Smooth muscle cell (in vitro differentiated cells): ENCODE data around the gene SEC61A1. TPM values are rescaled to one million over a fixed set of nuclear protein-coding genes. Genes with fewer than 3 reads are reported as not detected.

Experiments
- DNase-seq: peaks from one replicate; lab custom pipeline; 2025; ENCODE audit not compliant: unreplicated experiment; lab: John Stamatoyannopoulos, UW
- H2AFZ ChIP-seq: fragments of 200-600 bp; sonication (generic); 2 replicates; pipeline ENCODE4 v1.6.0; 2016; ENCODE audit warnings: antibody characterized with exemption, low read depth, mild to moderate bottlenecking
- H3F3A ChIP-seq: fragments of 200-600 bp; sonication (generic); 2 replicates; pipeline ENCODE4 v1.6.0; 2017; ENCODE audit warnings: antibody characterized with exemption, low read depth
- H3K27ac ChIP-seq: fragments of 200-600 bp; sonication (generic); 2 replicates; pipeline ENCODE4 v1.5.1; 2016; ENCODE audit warnings: low read depth, mild to moderate bottlenecking
- H3K27me3 ChIP-seq: fragments of 200-600 bp; sonication (generic); 2 replicates; pipeline ENCODE4 v1.6.1; 2016; ENCODE audit warnings: low read depth, mild to moderate bottlenecking
- H3K36me3 ChIP-seq: fragments of 200-600 bp; sonication (generic); 2 replicates; pipeline ENCODE4 v1.5.1; 2016; ENCODE audit warnings: low read depth
- H3K4me1 ChIP-seq: fragments of 200-600 bp; sonication (generic); 2 replicates; pipeline ENCODE4 v1.5.1; 2016; ENCODE audit warnings: low read depth
- H3K4me2 ChIP-seq: fragments of 200-600 bp; sonication (generic); 2 replicates; pipeline ENCODE4 v1.6.0; 2016; ENCODE audit warnings: mild to moderate bottlenecking
- H3K4me3 ChIP-seq: fragments of 200-600 bp; sonication (generic); 2 replicates; pipeline ENCODE4 v1.5.1; 2016; ENCODE audit warnings: mild to moderate bottlenecking
- H3K79me2 ChIP-seq: fragments of 200-600 bp; sonication (generic); 2 replicates; pipeline ENCODE4 v1.6.0; 2016; ENCODE audit warnings: low read depth, mild to moderate bottlenecking
- H3K9ac ChIP-seq: fragments of 200-600 bp; sonication (generic); 2 replicates; pipeline ENCODE4 v1.6.0; 2016; ENCODE audit warnings: low read depth
- H3K9me3 ChIP-seq: fragments of 200-600 bp; sonication (generic); replicated peaks from 2 replicates; pipeline ENCODE4 v1.5.1; 2016; ENCODE audit warnings: low read depth
- H4K20me1 ChIP-seq: fragments of 200-600 bp; sonication (generic); 2 replicates; pipeline ENCODE4 v1.6.0; 2016; ENCODE audit warnings: low read depth
- CTCF ChIP-seq: fragments of 200-600 bp; sonication (generic); IDR thresholded peaks from 2 replicates; pipeline ENCODE4 v1.5.1; 2017; ENCODE audit warnings: borderline replicate concordance, mild to moderate bottlenecking, antibody characterized with exemption; ENCODE audit not compliant: insufficient read depth, poor library complexity, severe bottlenecking
- WGBS: methylation state at CpG from one replicate; pipeline ENCODE4 v1.1.7; 2016; ENCODE audit warnings: low lambda C conversion rate; 5-methylcytosine and 5-hydroxymethylcytosine counted together
- polyA plus RNA-seq: library from polyadenylated mRNA; unstranded; fragments of >200 nt; fragmentation: Nextera tagmentation; extraction: Ambion mirVana; gene quantifications from 2 replicates; pipeline ENCODE4 v1.2.1, GENCODE V29; 2016
- total RNA-seq: library from RNA; depleted of rRNA; stranded (reverse); fragments of >200 nt; gene quantifications from 2 replicates; pipeline ENCODE4 v1.2.3, GENCODE V29; 2014

Gene SEC61A1
- total and polyA plus RNA-seq, 2 experiments from 2014 or later: 324 to 392 TPM

GRCh38 chr3:128078875-128079274 is 26.6 kb downstream of the SEC61A1 start:
- peaks cover 10% of the 10 kb centered on the region for H3K4me1 ChIP-seq
- no peaks in the 10 kb centered on the region for H3K79me2 ChIP-seq
- H3K27ac ChIP-seq: no peak overlapping the region
- H3K27me3 ChIP-seq: no peaks in the 10 kb centered on the region
- H3K9ac ChIP-seq: no peak overlapping the region
- WGBS: 97% methylated on average over 8 of the region's 8 CpGs
- no peak overlapping the region for H3K4me2 ChIP-seq
- H4K20me1 ChIP-seq: peaks cover 55% of the 10 kb centered on the region
- TF ChIP-seq CTCF: no peak
- no peaks in the 10 kb centered on the region for H3K36me3 ChIP-seq
- no peaks in the 10 kb centered on the region for H3K9me3 ChIP-seq
- no peak overlapping the region for H3K4me3 ChIP-seq
- H2AFZ ChIP-seq: no peak overlapping the region
- peaks cover 14% of the 10 kb centered on the region for H3F3A ChIP-seq
- DNase-seq: no peak

DNA sequence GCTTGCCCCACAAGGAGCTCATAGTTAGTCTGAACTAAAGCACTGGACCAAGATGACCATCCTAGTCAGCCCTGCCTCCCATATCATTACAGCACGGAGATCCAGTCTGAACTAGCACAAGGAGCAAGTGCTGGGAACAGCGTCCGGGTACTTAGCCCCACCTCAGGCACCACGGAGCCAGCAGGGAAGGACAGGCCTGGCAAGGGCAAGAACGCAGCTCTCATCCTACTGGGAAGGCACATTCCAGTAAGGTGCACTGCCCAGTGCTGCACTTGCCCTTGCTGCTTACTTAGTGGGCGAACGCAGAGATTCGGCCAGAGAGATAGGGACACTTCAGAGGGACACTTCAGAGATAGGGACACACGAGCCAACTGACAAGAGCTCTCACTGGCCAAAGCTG is 27.6 kb downstream of the SEC61A1 start:
- Histone ChIP-seq H3K9ac (no peak overlapping the region), H3K9me3 (no peaks in the 10 kb centered on the region), H3F3A (peaks cover 8% of the 10 kb centered on the region), H4K20me1 (peaks cover 45% of the 10 kb centered on the region), H3K4me1 (peaks cover 10% of the 10 kb centered on the region), H2AFZ (no peak overlapping the region), H3K79me2 (no peaks in the 10 kb centered on the region), H3K27me3 (no peaks in the 10 kb centered on the region), H3K36me3 (no peaks in the 10 kb centered on the region), H3K4me2 (no peak overlapping the region), H3K27ac (no peak overlapping the region), H3K4me3 (no peak overlapping the region)
- no peak for DNase-seq
- 92% methylated on average over 9 of the region's 9 CpGs for WGBS
- no peak for TF ChIP-seq CTCF

GRCh38 chr3:128080323-128081080 is 28.3 kb downstream of the SEC61A1 start:
- Histone ChIP-seq H3K4me1 (peaks cover 10% of the 10 kb centered on the region), H4K20me1 (peaks cover 40% of the 10 kb centered on the region), H3K79me2 (no peaks in the 10 kb centered on the region), H3K4me3 (no peak overlapping the region), H3K27ac (no peak overlapping the region), H3K9ac (no peak overlapping the region), H2AFZ (no peak overlapping the region), H3K36me3 (no peaks in the 10 kb centered on the region), H3F3A (peaks cover 7% of the 10 kb centered on the region), H3K4me2 (no peak overlapping the region), H3K9me3 (no peaks in the 10 kb centered on the region), H3K27me3 (no peaks in the 10 kb centered on the region)
- no peak for DNase-seq
- 63% methylated on average over 6 of the region's 6 CpGs for WGBS
- no peak for TF ChIP-seq CTCF

- no peaks in the 10 kb centered on the region for H3K36me3 ChIP-seq
- H3F3A ChIP-seq: peaks cover 7% of the 10 kb centered on the region
- no peaks in the 10 kb centered on the region for H3K9me3 ChIP-seq
- peaks cover 6% of the 10 kb centered on the region for H3K4me1 ChIP-seq
- H3K4me3 ChIP-seq: no peak overlapping the region
- no peak overlapping the region for H3K9ac ChIP-seq
- 97% methylated on average over 6 of the region's 6 CpGs for WGBS
- H3K4me2 ChIP-seq: no peak overlapping the region
- TF ChIP-seq CTCF: no peak
- peaks cover 34% of the 10 kb centered on the region for H4K20me1 ChIP-seq
- H3K27me3 ChIP-seq: no peaks in the 10 kb centered on the region
- H2AFZ ChIP-seq: no peak overlapping the region
- DNase-seq: no peak
- no peaks in the 10 kb centered on the region for H3K79me2 ChIP-seq
- H3K27ac ChIP-seq: no peak overlapping the region
Observed at GRCh38 chr3:128081226-128081625, 29.0 kb downstream of the SEC61A1 start.
